Endothelial cell (in vitro differentiated cells): ENCODE measurements around the gene DNAJC7. TPM values are rescaled to one million over a fixed set of nuclear protein-coding genes. Genes with fewer than 3 reads are reported as not detected.
A peak's percentile ranks its signal among the peaks of the same experiment; 100 is the strongest.

Source experiments
- DNase-seq: peaks from one replicate; pipeline ENCODE4 v3.0.0; 2021; ENCODE audit warnings: low spot score
- H3K27ac Mint-ChIP-seq: one replicate; pipeline ENCODE4 v1.8.0; 2021; ENCODE audit warnings: mixed read lengths, inconsistent platforms; ENCODE audit not compliant: unreplicated experiment
- H3K27me3 Mint-ChIP-seq: one replicate; pipeline ENCODE4 v1.8.0; 2021; ENCODE audit warnings: mild to moderate bottlenecking, moderate library complexity, mixed read lengths, inconsistent platforms; ENCODE audit not compliant: unreplicated experiment
- H3K36me3 Mint-ChIP-seq: one replicate; pipeline ENCODE4 v1.8.0; 2021; ENCODE audit warnings: mild to moderate bottlenecking, low read depth, mixed read lengths, inconsistent platforms; ENCODE audit not compliant: unreplicated experiment
- H3K4me1 Mint-ChIP-seq: one replicate; pipeline ENCODE4 v1.8.0; 2021; ENCODE audit warnings: mild to moderate bottlenecking, mixed read lengths, inconsistent platforms; ENCODE audit not compliant: unreplicated experiment
- H3K4me3 Mint-ChIP-seq: one replicate; pipeline ENCODE4 v1.8.0; 2021; ENCODE audit warnings: mild to moderate bottlenecking, mixed read lengths, inconsistent platforms; ENCODE audit not compliant: unreplicated experiment
- H3K9me3 Mint-ChIP-seq: one replicate; pipeline ENCODE4 v1.8.0; 2021; ENCODE audit warnings: mixed read lengths, inconsistent platforms; ENCODE audit not compliant: unreplicated experiment
- total RNA-seq: library from RNA; stranded (reverse); fragmentation: NEBNext Ultra II Directional; extraction: Animal tissue kit (Norgen Biotek cat#: 25700); gene quantifications from one replicate; pipeline ENCODE4 v1.2.1, GENCODE V29; 2021; ENCODE audit not compliant: unreplicated experiment
- TF ChIP-seq, protein P1 (sequence below): fragments of 200-600 bp; sonication (generic); IDR thresholded peaks from one replicate; pipeline ENCODE4 v1.5.0; 2021; ENCODE audit warnings: antibody characterized with exemption; ENCODE audit not compliant: unreplicated experiment

The DNAJC7 gene
- total RNA-seq, 1 donor from 2014 or later = 92.8 TPM

DNA sequence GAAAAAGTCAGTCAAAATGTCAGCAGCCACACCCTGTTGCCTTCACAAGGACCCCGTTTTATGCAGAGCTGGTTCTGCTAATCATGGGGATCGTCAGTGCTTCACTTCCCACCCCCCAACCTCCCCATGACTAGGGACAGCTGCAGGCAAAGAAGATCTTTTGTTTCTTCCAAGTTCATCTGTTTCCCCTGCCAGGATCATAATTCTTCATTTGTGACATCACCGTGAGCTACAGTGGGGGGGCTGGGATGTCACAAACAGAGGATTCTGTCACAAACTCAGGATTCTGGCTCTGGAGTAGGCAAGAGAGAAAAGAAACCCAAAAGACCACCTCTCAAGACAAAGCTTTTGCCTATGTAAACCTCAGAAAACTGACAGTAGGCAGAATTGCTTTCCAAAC, 24.7 kb downstream of the DNAJC7 start:
- DNase-seq = no peak
- no peaks in the 10 kb centered on the region for H3K9me3 Mint-ChIP-seq
- peaks cover 3% of the 10 kb centered on the region for H3K4me1 Mint-ChIP-seq
- H3K4me3 Mint-ChIP-seq = no peak overlapping the region
- no peaks in the 10 kb centered on the region for H3K27me3 Mint-ChIP-seq
- H3K27ac Mint-ChIP-seq = no peak overlapping the region
- TF ChIP-seq, protein P1, sequence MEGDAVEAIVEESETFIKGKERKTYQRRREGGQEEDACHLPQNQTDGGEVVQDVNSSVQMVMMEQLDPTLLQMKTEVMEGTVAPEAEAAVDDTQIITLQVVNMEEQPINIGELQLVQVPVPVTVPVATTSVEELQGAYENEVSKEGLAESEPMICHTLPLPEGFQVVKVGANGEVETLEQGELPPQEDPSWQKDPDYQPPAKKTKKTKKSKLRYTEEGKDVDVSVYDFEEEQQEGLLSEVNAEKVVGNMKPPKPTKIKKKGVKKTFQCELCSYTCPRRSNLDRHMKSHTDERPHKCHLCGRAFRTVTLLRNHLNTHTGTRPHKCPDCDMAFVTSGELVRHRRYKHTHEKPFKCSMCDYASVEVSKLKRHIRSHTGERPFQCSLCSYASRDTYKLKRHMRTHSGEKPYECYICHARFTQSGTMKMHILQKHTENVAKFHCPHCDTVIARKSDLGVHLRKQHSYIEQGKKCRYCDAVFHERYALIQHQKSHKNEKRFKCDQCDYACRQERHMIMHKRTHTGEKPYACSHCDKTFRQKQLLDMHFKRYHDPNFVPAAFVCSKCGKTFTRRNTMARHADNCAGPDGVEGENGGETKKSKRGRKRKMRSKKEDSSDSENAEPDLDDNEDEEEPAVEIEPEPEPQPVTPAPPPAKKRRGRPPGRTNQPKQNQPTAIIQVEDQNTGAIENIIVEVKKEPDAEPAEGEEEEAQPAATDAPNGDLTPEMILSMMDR = no peak
- peaks cover 45% of the 10 kb centered on the region for H3K36me3 Mint-ChIP-seq

DNA sequence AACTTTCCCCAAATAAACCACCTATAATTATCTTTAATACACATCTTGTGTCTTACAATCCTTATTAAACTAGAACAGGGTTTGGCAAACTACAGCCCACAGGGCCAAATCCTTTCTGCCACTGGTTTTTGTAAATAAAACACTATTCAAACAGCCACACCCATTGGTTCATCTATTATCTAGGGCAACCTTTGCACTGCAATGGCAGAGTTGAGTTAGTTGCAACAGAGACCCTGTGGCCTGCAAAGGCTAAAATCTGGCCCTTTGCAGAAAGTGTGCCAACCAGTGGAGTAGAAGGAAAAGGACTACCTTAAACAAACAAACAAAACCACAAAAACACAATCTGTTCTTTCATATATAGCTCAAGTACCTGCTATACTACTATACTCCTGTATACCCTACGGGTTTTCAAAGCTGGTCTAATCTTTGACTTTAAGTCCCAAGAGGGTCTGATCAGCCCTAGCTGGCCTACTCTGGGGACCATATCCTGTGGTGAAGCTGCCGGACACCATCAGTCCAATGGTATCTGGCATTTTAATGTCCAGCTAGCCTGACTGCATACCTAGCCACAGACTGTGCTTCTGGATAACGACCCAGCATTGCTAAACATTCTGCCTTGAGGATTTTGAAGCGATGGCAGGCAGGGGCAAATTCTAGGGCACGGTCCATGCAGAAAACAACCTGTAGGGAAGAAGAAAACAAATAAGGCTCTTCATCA, 27.4 kb downstream of the DNAJC7 start:
- Mint-ChIP-seq H3K9me3 (no peaks in the 10 kb centered on the region), H3K27ac (no peak overlapping the region), H3K36me3 (peaks cover 40% of the 10 kb centered on the region), H3K4me3 (no peak overlapping the region), H3K27me3 (no peaks in the 10 kb centered on the region), H3K4me1 (peaks cover 7% of the 10 kb centered on the region)
- TF ChIP-seq, protein P1 = no peak
- DNase-seq = no peak

DNA sequence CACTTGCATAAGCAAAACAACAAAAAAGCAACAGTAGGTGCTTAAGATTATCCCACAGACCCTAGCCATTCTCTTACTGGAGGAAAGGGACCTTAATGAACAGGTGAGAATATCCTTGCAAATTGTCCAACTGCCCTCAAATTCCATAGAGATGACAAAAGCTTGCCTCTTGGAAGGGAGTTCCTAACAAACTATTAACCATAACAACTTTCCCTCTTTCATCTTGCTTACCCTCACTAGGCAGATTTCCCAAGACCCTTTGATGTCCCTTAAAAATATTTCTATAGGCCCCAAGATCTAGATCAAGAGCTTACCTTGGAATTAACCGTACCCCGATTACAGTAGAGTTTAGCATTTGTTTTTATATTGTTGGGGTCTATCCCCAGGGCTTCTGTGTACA, 28.8 kb downstream of the DNAJC7 start:
- Mint-ChIP-seq H3K9me3 (no peaks in the 10 kb centered on the region), H3K4me3 (no peak overlapping the region)

DNA sequence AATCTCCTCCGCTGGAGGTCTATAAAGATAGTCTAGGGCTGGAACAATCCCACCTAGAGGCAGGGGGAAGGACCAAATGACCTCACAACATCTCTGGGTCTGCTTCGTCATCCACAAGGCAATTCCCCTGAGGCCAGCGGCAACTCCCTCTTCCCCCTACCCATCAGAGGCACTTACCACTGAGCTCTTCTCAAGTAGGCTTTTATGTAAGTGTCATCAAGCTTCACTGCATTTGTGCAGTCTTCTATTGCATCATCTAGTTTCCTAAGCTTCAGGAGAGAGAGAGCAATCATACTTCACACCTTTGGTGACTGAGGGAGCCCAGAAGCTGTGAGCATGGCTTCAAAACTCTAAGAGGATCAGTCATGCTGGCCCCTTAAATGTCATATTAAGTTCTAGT, 29.6 kb downstream of the DNAJC7 start:
- TF ChIP-seq, protein P1 = no peak
- peaks cover 7% of the 10 kb centered on the region for H3K4me1 Mint-ChIP-seq
- peak overlapping the region; percentile 32 for H3K27ac Mint-ChIP-seq

More for the DNA sequence above, 28.8 kb downstream of the DNAJC7 start:
- H3K4me1 Mint-ChIP-seq = peaks cover 7% of the 10 kb centered on the region
- peaks cover 40% of the 10 kb centered on the region for H3K36me3 Mint-ChIP-seq
- peak overlapping the region; percentile 8 for H3K27ac Mint-ChIP-seq
- H3K27me3 Mint-ChIP-seq = no peaks in the 10 kb centered on the region
- DNase-seq = no peak
- TF ChIP-seq, protein P1 = no peak

DNA sequence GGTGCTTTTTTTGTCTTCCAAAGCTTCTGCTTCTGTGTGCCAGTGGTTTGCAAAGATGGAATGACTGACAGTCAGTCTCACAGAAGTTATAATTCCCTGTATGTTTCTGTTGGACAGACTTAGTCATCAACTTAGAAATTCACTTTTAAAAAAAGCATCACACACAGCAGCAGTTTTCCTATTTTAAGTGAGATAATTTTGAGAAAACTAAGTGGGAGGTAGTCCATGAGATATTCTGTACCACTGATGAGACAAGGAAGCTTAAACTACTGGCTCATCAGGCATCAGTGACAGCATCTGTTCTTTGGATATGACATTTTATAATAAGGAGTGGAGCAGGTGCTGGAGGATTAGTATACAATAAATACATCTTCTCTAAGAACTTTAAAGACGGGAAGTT, 30.6 kb downstream of the DNAJC7 start:
- Mint-ChIP-seq H3K36me3 (peaks cover 41% of the 10 kb centered on the region), H3K9me3 (no peaks in the 10 kb centered on the region), H3K4me3 (no peak overlapping the region), H3K27ac (no peak overlapping the region), H3K4me1 (peaks cover 7% of the 10 kb centered on the region), H3K27me3 (peaks cover 1% of the 10 kb centered on the region)
- no peak for DNase-seq
- TF ChIP-seq, protein P1 = no peak

More for the DNA sequence above, 29.6 kb downstream of the DNAJC7 start:
- Mint-ChIP-seq H3K4me3 (peak overlapping the region; percentile 42), H3K9me3 (no peaks in the 10 kb centered on the region), H3K36me3 (peaks cover 37% of the 10 kb centered on the region), H3K27me3 (no peaks in the 10 kb centered on the region)
- DNase-seq = no peak
